ENCODE measurements around the gene RPS6KA3. TPM values are rescaled to one million over a fixed set of nuclear protein-coding genes. Genes with fewer than 3 reads are reported as not detected.

The RPS6KA3 gene
- total RNA-seq, 4 donors from 2014 or later, result 33.8 to 55.4 (median 46.4) TPM

- H3K4me1 ChIP-seq, result no peaks in the 10 kb centered on the region
- H3K9me3 ChIP-seq, result no peaks in the 10 kb centered on the region
- H3K27ac ChIP-seq, result no peak overlapping the region
- TF ChIP-seq CTCF (IDR thresholded peaks at IDR 0.05) (no peak), POLR2AphosphoS5 (IDR thresholded peaks at IDR 0.05) (no peak), POLR2A (IDR thresholded peaks at IDR 0.05) (no peak), EP300 (IDR thresholded peaks at IDR 0.05) (no peak)
- no peaks in the 10 kb centered on the region for H3K27me3 ChIP-seq
- WGBS, 2 donors (ENCODE audit: low coverage in 1 of 2), result 33 to 56% methylated on average over 5 to 6 of the region's 8 CpGs
- no peak overlapping the region for H3K4me3 ChIP-seq
- ATAC-seq, result no peak
- H3K36me3 ChIP-seq, result no peaks in the 10 kb centered on the region
These were observed 43.1 kb upstream of the RPS6KA3 start for GRCh38 chrX:20309806-20310205.

DNA sequence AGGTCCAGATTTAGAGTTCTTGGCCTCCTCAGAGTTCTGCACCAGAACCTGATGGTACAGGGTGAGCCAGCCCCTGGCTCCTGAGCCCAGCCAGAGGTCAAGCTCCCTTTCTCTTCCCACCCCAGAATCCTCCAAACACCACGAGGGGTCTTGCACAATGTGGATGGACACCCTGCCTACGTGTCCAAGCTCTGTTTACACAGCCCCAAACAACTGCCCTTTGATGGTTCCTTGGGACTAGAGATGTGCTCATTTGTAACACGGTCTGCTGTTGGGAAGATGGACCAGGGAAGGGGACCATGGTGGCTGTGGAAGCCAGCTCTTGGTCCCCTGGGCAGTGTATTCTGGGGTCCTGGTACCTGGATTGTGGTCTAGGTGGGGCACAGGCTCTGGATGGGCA, 40.0 kb upstream of the RPS6KA3 start:
- no peak overlapping the region for H3K4me3 ChIP-seq
- ATAC-seq, result no peak
- TF ChIP-seq CTCF (IDR thresholded peaks at IDR 0.05) (no peak), EP300 (IDR thresholded peaks at IDR 0.05) (no peak), POLR2AphosphoS5 (IDR thresholded peaks at IDR 0.05) (no peak), POLR2A (IDR thresholded peaks at IDR 0.05) (no peak)
- H3K36me3 ChIP-seq, result no peaks in the 10 kb centered on the region
- no peaks in the 10 kb centered on the region for H3K9me3 ChIP-seq
- no peaks in the 10 kb centered on the region for H3K4me1 ChIP-seq
- WGBS, 2 donors (ENCODE audit: low coverage in 1 of 2), result 17% methylated on average over 1 of the region's 3 CpGs; no CpG with 5 or more reads in 1 of the 2 donors
- no peak overlapping the region for H3K27ac ChIP-seq
- no peaks in the 10 kb centered on the region for H3K27me3 ChIP-seq

DNA sequence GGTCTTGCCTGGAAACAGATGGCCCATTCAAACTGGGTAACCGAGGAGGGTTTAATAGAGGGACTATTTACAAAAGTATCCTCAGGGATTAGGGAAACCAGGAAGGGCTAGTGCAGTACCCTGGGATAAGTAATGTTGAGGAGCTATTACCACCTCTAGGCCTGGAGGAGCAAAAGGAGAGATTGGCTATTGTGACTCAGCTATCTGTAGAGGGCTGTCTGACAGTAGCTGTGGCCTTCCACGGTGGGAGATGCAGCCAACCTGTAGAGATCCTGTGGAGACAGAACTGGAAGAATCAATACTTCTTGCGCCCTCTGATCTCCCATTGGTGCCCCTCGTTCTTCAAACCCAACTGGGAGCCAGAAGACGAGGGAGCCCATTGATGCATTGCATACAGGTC, 34.1 kb upstream of the RPS6KA3 start:
- no peaks in the 10 kb centered on the region for H3K9me3 ChIP-seq
- H3K27me3 ChIP-seq, result no peaks in the 10 kb centered on the region
- no peak for ATAC-seq
- no peak overlapping the region for H3K27ac ChIP-seq
- H3K4me3 ChIP-seq, result no peak overlapping the region
- WGBS, 2 donors (ENCODE audit: low coverage in 1 of 2), result 67 to 90% methylated on average over 1 to 2 of the region's 5 CpGs
- no peak for TF ChIP-seq EP300 (IDR thresholded peaks at IDR 0.05)
- TF ChIP-seq POLR2A (IDR thresholded peaks at IDR 0.05), result no peak
- TF ChIP-seq POLR2AphosphoS5 (IDR thresholded peaks at IDR 0.05), result no peak
- TF ChIP-seq CTCF (IDR thresholded peaks at IDR 0.05), result no peak
- no peaks in the 10 kb centered on the region for H3K36me3 ChIP-seq
- H3K4me1 ChIP-seq, result no peaks in the 10 kb centered on the region

- no peak for ATAC-seq
- H3K27me3 ChIP-seq, result no peaks in the 10 kb centered on the region
- TF ChIP-seq EP300 (IDR thresholded peaks at IDR 0.05) (no peak), POLR2AphosphoS5 (IDR thresholded peaks at IDR 0.05) (no peak), CTCF (IDR thresholded peaks at IDR 0.05) (no peak), POLR2A (IDR thresholded peaks at IDR 0.05) (no peak)
- H3K4me3 ChIP-seq, result no peak overlapping the region
- no peaks in the 10 kb centered on the region for H3K9me3 ChIP-seq
- no peaks in the 10 kb centered on the region for H3K4me1 ChIP-seq
- WGBS, 2 donors (ENCODE audit: low coverage in 1 of 2), result 83 to 89% methylated on average over 2 of the region's 2 CpGs
- no peaks in the 10 kb centered on the region for H3K36me3 ChIP-seq
- no peak overlapping the region for H3K27ac ChIP-seq
These were observed 28.2 kb upstream of the RPS6KA3 start for GRCh38 chrX:20294957-20295356.

GRCh38 chrX:20294284-20294683, 27.6 kb upstream of the RPS6KA3 start:
- H3K27ac ChIP-seq, result no peak overlapping the region
- H3K36me3 ChIP-seq, result no peaks in the 10 kb centered on the region
- H3K4me3 ChIP-seq, result no peak overlapping the region
- H3K9me3 ChIP-seq, result no peaks in the 10 kb centered on the region
- no peak for ATAC-seq
- no peak for TF ChIP-seq CTCF (IDR thresholded peaks at IDR 0.05)
- TF ChIP-seq POLR2AphosphoS5 (IDR thresholded peaks at IDR 0.05), result no peak
- no peak for TF ChIP-seq POLR2A (IDR thresholded peaks at IDR 0.05)
- TF ChIP-seq EP300 (IDR thresholded peaks at IDR 0.05), result no peak
- no peaks in the 10 kb centered on the region for H3K27me3 ChIP-seq
- no peaks in the 10 kb centered on the region for H3K4me1 ChIP-seq
